CD4-positive, alpha-beta T cell treated with Interferon gamma for 1 hour (primary cell): ENCODE data around the gene RPS18.
"Not testable (repeated sequence)": the region's sequence is repeated elsewhere in the genome, so short reads cannot be mapped to it uniquely, and the experiment has no call there.

Experiments used
- DNase-seq: peaks from one replicate; pipeline ENCODE4 v3.0.0-alpha.2; 2020

The RPS18 gene

DNA sequence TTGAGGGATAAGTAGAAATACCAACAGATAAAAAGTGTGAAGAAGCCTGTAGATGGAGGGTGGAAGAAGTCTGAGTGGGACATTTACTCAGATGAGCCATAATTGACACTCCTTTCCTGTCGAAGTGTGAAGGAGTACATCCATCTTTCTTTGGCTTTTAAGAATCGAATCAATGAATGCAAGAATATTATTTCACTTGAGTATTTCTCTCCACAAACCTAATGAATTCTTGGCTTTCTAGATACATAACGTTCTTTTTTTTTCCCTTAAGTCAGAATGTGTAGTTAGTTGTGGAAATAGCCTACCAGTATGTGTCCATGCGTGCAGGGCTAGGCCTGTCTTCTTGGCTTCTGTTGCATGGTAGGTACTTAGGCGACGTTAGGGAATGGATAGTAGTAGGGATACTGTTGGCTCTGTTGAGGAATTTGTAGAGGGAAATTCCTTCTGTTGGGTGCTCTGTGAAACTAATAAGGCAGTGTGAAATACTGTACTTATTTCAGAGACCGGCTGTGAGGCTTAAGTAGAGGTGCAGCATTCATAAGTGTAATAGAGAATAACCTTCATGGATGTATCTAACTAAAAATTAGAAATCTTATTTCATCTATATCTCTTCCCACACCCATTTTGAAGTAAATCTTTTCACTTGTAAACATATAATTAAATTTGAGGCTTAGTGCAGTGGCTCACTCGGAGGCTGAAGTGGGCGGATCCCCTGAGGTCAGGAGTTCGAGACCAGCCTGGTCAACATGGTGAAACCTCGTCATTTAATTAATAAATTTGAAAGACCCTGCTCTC lies 1.5 kb downstream of the RPS18 start:
- DNase-seq = no peak

DNA sequence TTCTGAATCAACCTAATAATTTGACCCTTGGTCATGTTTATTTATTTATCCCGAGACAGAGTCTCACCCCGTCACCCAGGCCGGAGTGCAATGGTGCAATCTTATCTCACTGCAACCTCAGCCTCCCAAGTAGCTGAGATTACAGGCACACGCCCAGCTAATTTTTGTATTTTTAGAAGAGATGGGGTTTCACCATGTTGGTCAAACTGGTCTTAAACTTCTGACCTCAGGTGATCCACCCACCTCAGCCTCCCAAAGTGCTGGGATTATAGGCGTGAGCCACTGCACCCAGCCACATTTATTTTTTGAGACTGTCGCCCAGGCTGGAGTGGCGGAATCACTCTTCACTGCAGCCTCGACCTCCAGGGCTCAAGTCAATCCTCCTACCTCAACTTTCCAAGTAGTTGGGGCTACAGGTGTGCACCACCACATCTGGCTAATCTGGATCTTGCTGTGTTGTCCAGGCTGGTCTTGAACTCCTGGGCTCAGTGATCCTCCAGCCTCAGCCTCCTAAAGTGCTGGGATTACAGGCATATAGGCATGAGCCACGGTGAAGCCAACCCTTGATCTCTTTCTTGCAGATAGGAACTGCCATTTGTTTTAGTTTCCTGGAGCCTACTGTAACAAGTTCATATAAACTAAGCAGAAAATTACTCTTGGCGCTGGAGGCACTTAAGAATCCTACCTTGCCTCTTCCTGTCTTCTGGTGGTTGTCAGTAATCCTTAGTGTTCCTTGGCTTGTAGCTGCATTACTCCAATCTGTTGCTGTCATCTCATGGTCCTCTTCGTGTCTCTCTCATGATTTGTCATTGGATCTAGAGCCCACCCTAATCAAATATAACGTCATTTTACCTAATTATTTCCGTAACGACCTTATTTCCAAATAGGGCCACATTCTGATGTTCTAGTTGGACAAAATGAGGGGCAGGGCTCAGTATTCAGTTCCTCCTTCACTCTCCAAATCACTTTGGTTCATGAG lies 2.3 kb downstream of the RPS18 start:
- DNase-seq = no peak

DNA sequence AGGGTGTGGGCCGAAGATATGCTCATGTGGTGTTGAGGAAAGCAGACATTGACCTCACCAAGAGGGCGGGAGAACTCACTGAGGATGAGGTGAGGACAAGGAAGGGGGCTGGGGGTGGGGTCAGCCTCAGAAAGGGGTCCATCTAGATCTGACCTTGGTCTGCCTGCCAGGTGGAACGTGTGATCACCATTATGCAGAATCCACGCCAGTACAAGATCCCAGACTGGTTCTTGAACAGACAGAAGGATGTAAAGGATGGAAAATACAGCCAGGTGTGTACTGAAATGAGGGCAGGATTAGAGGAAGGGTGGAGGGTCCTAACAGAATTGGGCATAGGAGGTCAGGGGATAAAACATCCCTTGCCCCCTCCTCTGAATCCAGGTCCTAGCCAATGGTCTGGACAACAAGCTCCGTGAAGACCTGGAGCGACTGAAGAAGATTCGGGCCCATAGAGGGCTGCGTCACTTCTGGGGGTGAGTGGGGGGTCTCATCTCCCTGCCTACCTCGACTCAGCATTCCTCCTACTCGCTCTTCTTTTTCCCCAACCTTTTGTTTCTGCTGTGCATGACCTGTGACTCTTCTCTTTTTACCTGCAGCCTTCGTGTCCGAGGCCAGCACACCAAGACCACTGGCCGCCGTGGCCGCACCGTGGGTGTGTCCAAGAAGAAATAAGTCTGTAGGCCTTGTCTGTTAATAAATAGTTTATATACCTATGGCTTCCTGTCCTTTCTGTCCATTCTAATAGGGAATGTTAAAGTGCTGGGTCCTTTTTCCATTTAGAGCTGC lies 4.1 kb downstream of the RPS18 start:
- not testable (repeated sequence) for DNase-seq

DNA sequence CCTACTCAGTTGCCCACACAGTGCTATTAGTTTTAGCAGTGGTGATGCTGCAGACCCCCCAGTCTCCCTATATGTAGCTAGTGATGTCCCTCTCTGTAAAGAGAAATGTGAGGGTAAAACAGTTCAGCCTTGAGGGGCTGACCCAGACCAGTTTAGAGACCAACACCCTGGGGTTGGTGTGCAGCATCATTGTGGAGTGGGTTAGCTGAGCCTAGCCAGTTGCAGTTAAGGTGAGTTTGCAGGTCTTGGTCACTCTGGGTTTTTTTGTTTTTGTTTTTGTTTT lies 4.6 kb downstream of the RPS18 start:
- no peak for DNase-seq

DNA sequence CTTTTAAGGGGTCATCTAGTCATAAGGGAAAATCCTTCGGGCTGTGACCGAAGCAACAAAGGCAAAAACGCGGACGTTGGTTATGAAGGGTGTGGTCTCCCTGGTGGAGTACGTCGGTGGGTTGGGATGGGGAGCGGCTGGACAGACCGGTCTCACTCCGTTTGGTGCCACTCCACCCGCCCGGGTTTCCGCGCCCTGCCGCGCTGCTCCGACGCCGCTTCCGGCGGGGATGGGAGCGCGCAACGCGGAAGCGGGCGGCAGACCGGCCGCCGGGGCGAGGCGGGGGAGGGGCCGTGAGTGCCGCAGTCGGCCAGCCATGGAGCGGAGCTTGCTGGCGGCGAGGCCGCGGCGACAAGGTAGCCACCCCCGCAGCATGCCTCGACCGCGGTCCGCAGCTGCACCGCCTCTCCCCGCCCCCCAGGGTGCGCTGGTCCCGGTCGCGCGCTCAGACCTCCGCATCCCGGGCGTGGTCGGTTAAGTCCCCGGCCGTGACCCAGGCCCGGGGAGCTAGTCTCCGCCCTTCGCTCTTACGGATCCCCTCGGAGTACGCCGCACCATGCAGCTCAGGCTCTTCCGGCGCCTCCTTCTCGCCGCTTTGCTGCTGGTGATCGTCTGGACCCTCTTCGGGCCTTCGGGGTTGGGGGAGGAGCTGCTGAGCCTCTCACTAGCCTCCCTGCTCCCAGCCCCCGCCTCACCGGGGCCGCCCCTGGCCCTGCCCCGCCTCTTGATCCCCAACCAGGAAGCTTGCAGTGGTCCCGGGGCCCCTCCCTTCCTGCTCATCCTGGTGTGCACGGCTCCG lies 5.2 kb downstream of the RPS18 start, which contains the start of gene B3GALT4:
Gene B3GALT4, plus strand, starts transcription at position 260 of the 799 bp plus-strand sequence. Its CDS starts 297 bp downstream, at position 557.
- peak; percentile 77 for DNase-seq

DNA sequence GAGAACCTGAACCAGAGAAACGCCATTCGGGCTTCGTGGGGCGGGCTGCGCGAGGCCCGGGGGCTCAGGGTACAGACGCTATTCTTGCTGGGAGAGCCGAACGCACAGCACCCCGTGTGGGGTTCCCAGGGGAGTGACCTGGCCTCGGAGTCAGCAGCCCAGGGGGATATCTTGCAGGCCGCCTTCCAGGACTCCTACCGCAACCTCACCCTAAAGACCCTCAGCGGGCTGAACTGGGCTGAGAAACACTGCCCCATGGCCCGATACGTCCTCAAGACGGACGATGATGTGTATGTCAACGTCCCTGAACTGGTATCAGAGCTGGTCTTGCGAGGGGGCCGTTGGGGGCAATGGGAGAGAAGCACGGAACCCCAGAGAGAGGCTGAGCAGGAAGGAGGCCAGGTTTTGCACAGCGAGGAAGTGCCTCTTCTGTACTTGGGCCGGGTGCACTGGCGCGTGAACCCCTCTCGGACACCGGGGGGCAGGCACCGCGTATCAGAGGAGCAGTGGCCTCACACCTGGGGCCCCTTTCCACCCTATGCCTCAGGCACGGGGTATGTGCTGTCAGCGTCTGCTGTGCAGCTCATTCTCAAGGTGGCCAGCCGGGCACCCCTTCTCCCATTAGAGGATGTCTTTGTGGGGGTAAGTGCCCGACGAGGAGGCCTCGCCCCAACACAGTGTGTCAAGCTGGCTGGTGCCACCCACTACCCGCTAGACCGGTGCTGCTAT lies 6.0 kb downstream of the RPS18 start:
- DNase-seq = peak; percentile 34

DNA sequence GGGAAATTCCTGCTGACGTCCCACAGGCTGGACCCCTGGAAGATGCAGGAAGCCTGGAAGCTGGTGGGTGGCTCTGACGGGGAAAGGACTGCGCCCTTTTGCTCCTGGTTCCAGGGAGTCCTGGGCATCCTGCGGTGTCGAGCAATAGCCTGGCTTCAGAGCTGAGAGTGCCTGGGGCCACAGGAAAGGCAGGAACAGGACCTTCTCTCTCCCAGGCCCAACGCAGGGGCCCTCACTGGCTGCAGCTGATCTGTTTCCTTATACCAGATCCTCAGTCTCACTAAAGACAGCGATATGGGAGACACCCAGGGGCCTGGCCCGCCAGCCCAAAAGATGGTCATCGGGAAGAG lies 6.5 kb downstream of the RPS18 start:
- DNase-seq = no peak

DNA sequence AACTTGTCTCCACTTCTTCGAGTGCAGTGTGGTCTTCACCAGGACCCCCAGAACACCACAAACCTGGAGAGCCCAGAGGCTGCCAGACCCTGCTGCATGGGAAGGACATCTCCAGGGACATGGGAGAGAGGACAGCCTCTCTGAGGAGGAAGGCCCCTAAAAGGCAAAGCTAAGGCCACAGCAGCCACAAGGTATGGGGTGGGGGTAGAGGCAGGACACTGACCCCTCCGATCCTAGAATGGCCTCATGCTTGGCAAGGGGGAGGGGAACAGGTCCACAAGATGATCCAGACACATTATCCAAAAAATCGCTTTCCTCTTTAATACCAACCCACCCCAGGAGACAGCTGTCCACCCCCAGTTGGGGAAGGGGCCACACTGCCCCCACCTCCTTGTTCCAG lies 6.9 kb downstream of the RPS18 start:
- DNase-seq = no peak

DNA sequence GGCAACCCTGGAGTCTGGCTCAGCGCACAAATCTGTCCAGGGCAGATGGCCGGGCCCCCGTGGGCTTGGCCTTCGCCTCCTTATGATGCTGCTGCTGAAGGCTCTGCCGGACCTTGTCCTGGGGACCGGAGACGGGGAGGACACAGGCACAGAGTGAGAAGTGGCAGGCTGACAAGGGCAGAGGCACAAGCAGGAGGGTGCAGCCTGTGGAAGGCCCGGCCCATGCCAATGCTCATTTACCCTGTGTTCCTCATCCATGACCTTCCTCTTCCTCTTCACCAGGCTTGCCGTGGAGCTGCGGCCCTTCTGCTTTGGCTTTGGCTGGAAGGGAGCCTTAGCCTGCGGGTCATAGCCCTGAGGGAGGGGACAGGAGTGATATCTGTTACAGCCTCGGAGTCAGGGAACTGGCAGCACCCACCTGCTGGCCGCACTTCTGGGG lies 7.4 kb downstream of the RPS18 start:
- no peak for DNase-seq

DNA sequence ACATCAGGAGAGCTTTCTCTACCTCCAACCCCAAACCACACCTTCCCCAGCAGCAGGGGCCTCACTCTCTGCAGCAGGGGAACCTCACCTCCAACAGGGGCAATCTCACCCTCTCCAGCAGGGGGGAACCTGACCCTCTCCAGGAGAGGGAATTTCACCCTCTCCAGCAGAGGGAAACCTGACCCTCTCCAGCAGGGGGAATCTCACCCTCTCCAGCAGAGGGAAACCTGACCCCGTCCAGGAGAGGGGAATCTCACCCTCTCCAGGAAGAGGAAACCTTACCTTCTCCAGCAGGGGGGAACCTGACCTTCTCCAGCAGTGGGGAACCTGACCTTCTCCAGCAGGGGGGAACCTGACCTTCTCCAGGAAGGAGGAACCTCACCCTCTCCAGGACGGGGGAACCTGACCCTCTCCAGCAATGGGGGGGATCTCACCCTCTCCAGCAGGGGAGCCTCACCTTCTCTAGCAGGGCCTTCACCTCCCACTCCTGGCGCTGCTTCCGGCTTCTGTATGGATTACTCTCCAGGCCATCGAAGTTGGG lies 8.2 kb downstream of the RPS18 start:
- no peak for DNase-seq

DNA sequence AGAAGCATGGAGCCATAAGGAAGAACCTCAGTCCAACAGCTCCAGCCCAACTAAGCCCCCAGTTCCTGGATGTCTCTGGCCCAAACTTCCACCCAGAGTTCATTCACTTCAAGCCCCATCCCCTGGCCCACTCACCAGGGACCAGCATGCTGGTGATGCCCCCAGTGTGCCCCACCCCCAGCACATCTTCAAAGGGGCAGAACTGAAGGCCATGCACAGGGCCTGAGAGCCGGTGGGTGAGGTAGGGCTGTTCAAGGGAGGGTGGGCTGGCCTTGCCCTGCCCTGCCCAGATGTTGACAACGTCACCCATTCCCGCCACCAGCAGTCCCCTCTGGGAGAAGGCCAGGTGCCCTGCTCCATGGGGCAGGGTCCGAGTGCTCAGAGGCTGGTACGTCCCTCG lies 8.7 kb downstream of the RPS18 start:
- no peak for DNase-seq

DNA sequence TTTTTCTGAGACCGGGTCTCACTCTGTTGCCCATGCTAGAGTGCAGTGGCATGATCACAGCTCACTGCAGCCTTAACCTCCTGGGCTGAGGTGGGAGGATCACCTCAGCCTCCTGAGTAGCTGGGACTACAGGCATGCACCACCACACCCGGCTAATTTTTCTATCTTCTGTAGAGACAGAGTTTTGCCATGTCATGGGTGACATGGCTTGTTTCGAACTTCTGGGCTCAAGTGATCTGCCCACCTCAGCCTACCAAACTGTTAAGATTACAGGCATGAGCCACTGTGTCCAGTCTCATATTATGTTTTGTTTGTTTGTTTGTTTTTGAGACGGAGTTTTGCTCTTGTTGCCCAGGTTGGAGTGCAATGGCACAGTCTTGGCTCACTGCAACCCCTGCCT lies 13.3 kb downstream of the RPS18 start:
- not testable (repeated sequence) for DNase-seq

DNA sequence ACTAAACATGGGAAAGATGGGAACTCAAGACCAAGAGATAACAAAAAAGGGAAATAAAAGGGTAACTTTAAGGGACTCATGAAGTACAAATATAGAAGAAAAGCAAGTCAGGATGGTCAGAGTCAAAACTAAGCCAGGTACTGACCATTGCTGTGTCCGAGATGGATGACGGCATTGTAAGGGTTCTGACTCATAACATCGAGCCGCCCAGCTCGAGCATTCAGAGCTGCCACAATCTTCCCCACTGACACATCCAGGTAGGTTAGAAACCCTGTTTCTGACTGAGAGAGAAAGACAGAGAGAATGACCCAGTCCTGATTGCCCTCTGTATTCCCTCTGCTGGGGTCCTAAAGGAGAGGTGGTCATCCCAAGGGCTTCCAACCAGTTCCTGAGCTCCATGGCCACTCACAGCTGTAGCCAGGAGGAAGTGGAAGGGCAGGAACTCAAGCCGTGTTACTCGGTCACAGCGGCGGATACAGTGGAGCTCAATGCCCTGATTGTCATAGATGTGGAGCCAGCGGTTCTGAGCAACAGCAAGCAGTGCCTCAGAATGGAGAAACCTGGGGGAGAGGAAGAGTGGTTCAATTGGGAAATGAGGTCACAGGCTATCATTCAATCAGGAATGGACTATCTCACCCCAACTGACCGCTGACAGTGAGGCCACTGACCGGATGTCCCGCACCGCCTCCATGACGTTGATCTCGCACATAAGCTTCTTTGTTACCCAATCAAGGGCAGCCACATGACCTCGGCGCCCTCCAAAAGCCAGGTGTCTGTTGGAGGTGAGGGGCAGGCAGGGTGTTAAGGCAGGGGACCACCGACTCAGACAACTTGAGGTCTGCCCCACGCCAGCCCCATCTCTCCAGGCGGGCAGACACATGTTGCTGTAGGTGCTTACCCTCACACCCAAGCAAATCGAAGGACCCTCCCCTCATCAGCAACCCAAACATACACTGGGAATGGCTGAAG lies 15.4 kb downstream of the RPS18 start:
- DNase-seq = no peak

DNA sequence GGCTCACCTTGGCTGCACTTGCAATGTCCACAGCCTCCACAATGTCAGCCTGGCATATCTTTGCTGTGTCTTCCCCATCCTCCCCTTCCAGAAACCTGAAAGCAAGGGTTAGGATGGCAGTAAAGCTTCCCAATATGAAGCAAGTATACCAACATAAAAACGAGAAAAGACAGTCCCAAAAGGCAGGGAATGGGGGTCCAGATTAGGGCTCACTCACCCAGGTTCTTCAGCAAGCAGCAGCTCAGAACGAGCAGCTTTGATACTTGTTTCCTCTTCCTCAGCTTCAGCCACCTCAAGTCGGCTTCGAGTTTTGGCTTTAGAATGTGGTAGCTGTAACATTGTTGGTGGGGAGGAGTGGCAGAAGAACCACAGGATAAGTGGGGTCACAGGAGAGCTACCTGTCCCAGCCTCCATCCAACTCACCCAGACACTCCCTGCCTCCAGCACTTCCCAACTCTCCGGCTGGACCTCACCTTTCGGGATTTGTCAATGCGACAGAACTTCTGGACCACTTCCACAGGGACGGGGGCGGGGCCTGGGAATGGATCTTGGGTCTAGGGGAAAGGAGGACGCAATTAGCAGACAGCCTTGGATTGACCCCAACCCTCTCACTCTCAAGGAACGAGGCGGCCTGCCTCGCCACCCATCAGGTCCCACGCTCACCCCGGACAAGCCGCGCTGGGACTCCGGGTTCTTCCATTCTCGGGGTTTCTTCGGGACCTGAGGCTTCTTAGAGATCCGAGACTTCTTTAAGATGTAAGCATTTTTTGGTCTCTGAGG lies 16.5 kb downstream of the RPS18 start:
- DNase-seq = no peak

DNA sequence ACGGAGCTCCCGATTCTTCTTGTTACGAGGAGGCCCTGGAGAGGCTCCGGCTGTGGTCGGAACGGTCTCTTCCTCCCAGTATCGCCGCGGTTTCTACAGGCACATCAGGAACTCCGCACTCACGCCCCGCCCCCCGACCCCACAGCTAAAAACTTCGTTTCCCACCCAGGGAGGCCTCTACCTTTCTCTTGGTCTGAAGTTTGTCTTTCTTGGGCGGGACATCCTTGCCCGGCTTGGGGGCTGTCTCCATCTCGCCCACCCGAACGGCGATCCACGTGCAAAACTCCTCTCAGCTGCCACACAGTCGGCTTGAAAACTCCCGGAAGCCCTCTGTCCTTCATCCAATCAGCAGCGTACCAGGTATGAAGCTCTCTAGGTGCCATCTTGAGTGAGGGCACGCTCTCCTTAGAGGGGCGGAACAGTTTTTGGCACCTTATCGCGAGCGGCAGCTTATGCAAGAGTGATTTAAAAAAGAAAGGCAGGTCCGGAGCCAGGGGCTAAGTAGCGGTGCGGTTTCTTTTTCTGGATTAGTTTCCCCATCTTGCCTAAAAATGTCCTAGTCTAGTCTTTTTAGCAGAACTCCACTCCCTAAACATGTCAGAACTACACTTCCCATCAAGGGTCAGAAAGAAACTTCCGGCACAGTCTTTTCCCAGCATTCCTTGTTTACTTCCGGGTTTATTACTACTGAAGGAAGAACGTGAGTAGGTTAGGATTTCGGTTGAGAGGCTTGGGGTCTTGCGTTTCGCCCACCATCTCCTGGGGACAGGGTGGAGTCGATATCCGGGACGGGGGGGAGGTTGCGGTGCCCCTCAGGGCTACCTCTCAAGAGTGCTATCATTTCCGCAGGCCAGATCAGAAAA lies 17.3 kb downstream of the RPS18 start, which contains the start of the genes PFDN6 and WDR46:
Gene PFDN6, plus strand, starts transcription at position 681 of the 863 bp plus-strand sequence. CDS start 256 bp downstream, outside the sequence.
Gene WDR46, minus strand, starts transcription at position 319 of the 863 bp plus-strand sequence. Its CDS starts 69 bp downstream, at position 250.
- DNase-seq = peak; percentile 82

DNA sequence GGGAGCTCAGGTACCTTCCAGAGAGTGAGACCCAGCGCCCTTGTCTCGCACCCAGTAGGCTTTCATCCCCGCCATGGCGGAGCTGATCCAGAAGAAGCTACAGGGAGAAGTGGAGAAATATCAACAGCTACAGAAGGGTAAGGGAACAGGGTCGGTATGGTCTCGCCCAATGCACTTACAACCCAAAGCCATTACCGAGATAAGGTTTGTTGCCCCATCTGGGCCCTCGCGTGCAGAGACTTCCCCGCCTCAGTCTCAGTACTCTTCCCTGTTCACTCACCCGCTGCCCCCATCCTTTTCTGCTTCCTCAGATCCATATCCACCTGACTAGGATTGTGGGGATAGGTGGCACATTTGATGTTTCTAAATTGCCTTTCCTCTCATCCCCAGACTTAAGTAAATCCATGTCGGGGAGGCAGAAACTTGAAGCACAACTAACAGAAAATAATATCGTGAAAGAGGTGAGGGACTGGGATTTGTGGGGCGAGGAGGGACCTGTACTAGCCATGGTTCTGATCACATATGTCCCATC lies 18.0 kb downstream of the RPS18 start:
- no peak for DNase-seq

DNA sequence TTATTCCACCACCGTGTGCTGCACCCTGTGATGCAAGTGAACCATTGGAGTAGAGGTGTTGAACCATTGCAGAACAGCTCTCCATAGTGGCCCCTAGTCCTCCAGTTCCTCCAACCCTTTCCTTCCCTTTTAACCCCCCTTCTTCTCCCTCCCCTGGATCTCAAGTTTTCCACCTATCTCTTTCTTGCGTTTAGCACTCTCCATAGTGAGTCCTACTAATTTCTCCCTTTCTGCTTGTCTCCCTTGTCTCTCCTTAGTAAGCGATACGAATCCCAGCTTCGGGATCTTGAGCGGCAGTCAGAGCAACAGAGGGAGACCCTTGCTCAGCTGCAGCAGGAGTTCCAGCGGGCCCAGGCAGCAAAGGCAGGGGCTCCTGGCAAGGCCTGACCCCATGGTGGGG lies 18.6 kb downstream of the RPS18 start:
- DNase-seq = no peak
